K562 (cell line): Measurements from ENCODE around the gene CDNF. TPM values are rescaled to one million over a fixed set of nuclear protein-coding genes. Genes with fewer than 3 reads are reported as not detected.

ENCODE experiments used
- ATAC-seq: fragments of 200-7000 bp; cut with Tn5 transposase; 3 replicates; pipeline ENCODE4 v1.9.1; 2020; ENCODE audit warnings: moderate library complexity
- BruUV-seq: library from RNA; stranded (reverse); fragments of 400-500 nt; replicated peaks from 2 replicates; lab custom pipeline; 2021; lab: Mats Ljungman, UMichigan
- CTCF ChIA-PET: fragments of 300-600 bp; formaldehyde crosslinking; extraction: SDS; loops from one replicate; lab custom pipeline; 2021; ENCODE audit warnings: low intra/inter-chr PET ratio; lab: Yijun Ruan, JAX
- POLR2A ChIA-PET: fragments of 300-600, 350-650 bp; sonication (Branson Sonifier 250); formaldehyde crosslinking; extraction: SDS; loops from one replicate; lab custom pipeline; 2021; ENCODE audit warnings: antibody characterized with exemption, inconsistent platforms; lab: Yijun Ruan, JAX
- DNase-seq, 4 experiments: peaks; one replicate each; pipeline versions ENCODE4 v3.0.0 to v3.0.0-alpha.2; 2011 to 2018; ENCODE audit warnings: low spot score in 3 of 4, mixed read lengths in 3 of 4; ENCODE audit errors: extremely low read depth in 1 of 4
- FAIRE-seq: peaks from 2 replicates; lab custom pipeline; 2011; peaks lifted over from hg19 to GRCh38; lab: Jason Lieb, UNC
- H2AFZ ChIP-seq: 2 replicates; pipeline ENCODE4 v1.6.0; 2011; ENCODE audit warnings: low read depth, low read length, control low read depth, inconsistent platforms
- H3K27ac ChIP-seq: fragments of 200-600 bp; 3 replicates; pipeline ENCODE4 v1.8.0; 2011; ENCODE audit warnings: low read depth, mild to moderate bottlenecking, control low read depth, inconsistent platforms, low read length, moderate library complexity, mixed read lengths; ENCODE audit errors: extremely low read depth
- H3K27me3 ChIP-seq, 2 experiments: fragments of 300-600 bp in 1 of 2; 2 replicates in 1 of 2; 3 replicates in 1 of 2; pipeline versions ENCODE4 v1.6.0 to v1.8.0; 2011; ENCODE audit warnings: inconsistent platforms in 2 of 2, low read length in 2 of 2, mild to moderate bottlenecking in 1 of 2, mixed read lengths in 1 of 2, moderate library complexity in 1 of 2; ENCODE audit not compliant: control insufficient read depth in 2 of 2, insufficient read depth in 2 of 2
- H3K36me3 ChIP-seq: fragments of 300-600 bp; 3 replicates; pipeline ENCODE4 v1.8.0; 2011; ENCODE audit warnings: mild to moderate bottlenecking, low read length, inconsistent platforms; ENCODE audit not compliant: control insufficient read depth, insufficient read depth
- H3K4me1 ChIP-seq, 2 experiments: fragments of 200-600 bp in 1 of 2; replicated peaks in 1 of 2; 2 replicates in 1 of 2; 3 replicates in 1 of 2; pipeline versions ENCODE4 v1.5.1 to v1.8.0; 2011; ENCODE audit warnings: inconsistent platforms in 2 of 2, low read length in 2 of 2, mild to moderate bottlenecking in 1 of 2, mixed read lengths in 1 of 2, moderate library complexity in 1 of 2; ENCODE audit not compliant: control insufficient read depth in 2 of 2, insufficient read depth in 2 of 2
- H3K4me2 ChIP-seq: 2 replicates; pipeline ENCODE4 v1.6.1; 2011; ENCODE audit warnings: low read length, control low read depth, inconsistent platforms, mixed read lengths; ENCODE audit not compliant: insufficient read depth
- H3K4me3 ChIP-seq: fragments of 200-600 bp; sonication (generic), shearing (Covaris generic); 2 replicates; pipeline ENCODE4 v1.5.1; 2016; ENCODE audit warnings: control low read depth, inconsistent platforms
- H3K79me2 ChIP-seq: fragments of 200-600 bp; 3 replicates; pipeline ENCODE4 v1.8.0; 2011; ENCODE audit warnings: low read length, inconsistent platforms; ENCODE audit not compliant: control insufficient read depth, insufficient read depth
- H3K9ac ChIP-seq, 2 experiments: 2 replicates each; pipeline versions ENCODE4 v1.6.0 to v1.6.1; 2011; ENCODE audit warnings: low read depth in 2 of 2, low read length in 2 of 2, control low read depth in 1 of 2, inconsistent platforms in 1 of 2, mild to moderate bottlenecking in 1 of 2, mixed read lengths in 1 of 2; ENCODE audit not compliant: insufficient read depth in 1 of 2
- H3K9me1 ChIP-seq: one replicate; pipeline ENCODE4 v1.6.0; 2011; ENCODE audit warnings: inconsistent platforms, mild to moderate bottlenecking, low read length, moderate library complexity; ENCODE audit not compliant: control insufficient read depth, insufficient read depth
- H3K9me3 ChIP-seq: replicated peaks from 2 replicates; pipeline ENCODE4 v1.5.1; 2011; ENCODE audit warnings: low read depth, low read length, inconsistent platforms; ENCODE audit not compliant: control insufficient read depth, insufficient read depth
- H4K20me1 ChIP-seq: replicated peaks from 2 replicates; pipeline ENCODE4 v1.6.1; 2011; ENCODE audit warnings: low read length, inconsistent platforms, mixed read lengths; ENCODE audit not compliant: control insufficient read depth, insufficient read depth
- E4F1 ChIP-seq: fragments of 250-450 bp; sonication (Bioruptor Pico); IDR thresholded peaks from 2 replicates; pipeline ENCODE4 v1.5.0; 2021; ENCODE audit warnings: mild to moderate bottlenecking, borderline replicate concordance
- FOXO4 ChIP-seq: fragments of 450-650 bp; formaldehyde crosslinking; IDR thresholded peaks from 2 replicates; pipeline ENCODE4 v1.4.0; 2020; ENCODE audit warnings: mild to moderate bottlenecking, moderate library complexity
- HNRNPLL ChIP-seq: fragments of 200-400 bp; formaldehyde crosslinking; IDR thresholded peaks from 2 replicates; pipeline ENCODE4 v1.6.1; 2017; ENCODE audit warnings: low read length, low read depth, mild to moderate bottlenecking; ENCODE audit not compliant: poor library complexity, severe bottlenecking
- ILK ChIP-seq: fragments of 450-650 bp; IDR thresholded peaks from 2 replicates; pipeline ENCODE4 v1.6.1; 2016; ENCODE audit warnings: missing genetic modification characterization, low read depth, mild to moderate bottlenecking, missing compliant biosample characterization, moderate library complexity, borderline replicate concordance
- NONO ChIP-seq, 2 experiments: fragments of 200-400 bp in 1 of 2; fragments of 450-650 bp in 1 of 2; formaldehyde crosslinking in 1 of 2; IDR thresholded peaks; 2 replicates each; pipeline ENCODE4 v1.6.1; 2017; ENCODE audit warnings: low read depth in 2 of 2, mild to moderate bottlenecking in 2 of 2, moderate library complexity in 2 of 2, low read length in 1 of 2
- POU5F1 ChIP-seq: fragments of 150-350 bp; IDR thresholded peaks from 2 replicates; pipeline ENCODE4 v1.6.1; 2014; ENCODE audit warnings: borderline replicate concordance, low read length, low read depth, mild to moderate bottlenecking; ENCODE audit not compliant: partially characterized antibody
- ZNF609 ChIP-seq: sonication (generic); formaldehyde crosslinking; IDR thresholded peaks from 2 replicates; pipeline ENCODE4 v1.8.1; 2023; ENCODE audit warnings: missing genetic modification reagents, mild to moderate bottlenecking, borderline replicate concordance
- ZNF76 ChIP-seq: fragments of 250-450 bp; sonication (Bioruptor Pico); IDR thresholded peaks from 2 replicates; pipeline ENCODE4 v1.4.0; 2020; ENCODE audit warnings: mild to moderate bottlenecking, moderate library complexity, borderline replicate concordance
- WGBS: fragments of 100-300 bp; shearing (Covaris generic); methylation state at CpG from one replicate; pipeline ENCODE4 v1.1.6; 2016; ENCODE audit warnings: low coverage, mixed read lengths; ENCODE audit not compliant: insufficient coverage; ENCODE audit errors: missing lambda C conversion rate; 5-methylcytosine and 5-hydroxymethylcytosine counted together
- in situ Hi-C: fragments of 300-500 bp; cut with MboI; formaldehyde crosslinking; loops from 4 replicates; pipeline ENCODE4 v1.15.0; 2018; ENCODE audit warnings: inconsistent platforms, mixed read lengths
- intact Hi-C: fragments of 100-400 bp; cut with micrococcal nuclease; formaldehyde crosslinking; loops from 2 replicates; pipeline ENCODE4 v1.14.2; 2022
- polyA plus RNA-seq, 8 experiments: library from polyadenylated mRNA; depleted of rRNA in 4 of 8; stranded (reverse) in 5 of 8; unstranded in 3 of 8; fragments of >200 nt; fragmentation: Nextera tagmentation in 2 of 8; fragmentation: Illumina TruSeq in 1 of 8; extraction: Ambion mirVana in 2 of 8; extraction: Trizol in 1 of 8; gene quantifications; 2 replicates each; pipeline versions ENCODE4 v1.2.1 to v1.2.3, GENCODE V29; 2011 to 2014; ENCODE audit warnings: inconsistent platforms in 1 of 8, missing spikeins in 1 of 8
- total RNA-seq, 7 experiments: library from RNA; depleted of rRNA in 6 of 7; stranded (reverse); fragments of >200 nt in 6 of 7; fragmentation: Illumina TruSeq in 2 of 7; extraction: Trizol in 2 of 7; gene quantifications; 2 replicates each; pipeline versions ENCODE4 v1.2.1 to v1.2.3, GENCODE V29; 2011 to 2021; ENCODE audit warnings: low replicate concordance in 1 of 7

CDNF gene
- total and polyA plus RNA-seq, 9 of the 15 experiments (the other 6 are each of a cell fraction or from before 2014, with no cell fraction given) = 0.18 to 1.6 (median 0.61) TPM

- no peak for ATAC-seq
- Histone ChIP-seq H3K9me3 (no peaks in the 10 kb centered on the region), H3K27me3 (peaks cover 23 to 35% of the 10 kb centered on the region in 2 experiments), H3K36me3 (no peaks in the 10 kb centered on the region), H4K20me1 (no peaks in the 10 kb centered on the region), H3K4me3 (no peak overlapping the region), H2AFZ (no peak overlapping the region), H3K9ac (no peak overlapping the region), H3K4me1 (no peaks in the 10 kb centered on the region), H3K9me1 (no peaks in the 10 kb centered on the region), H3K27ac (no peak overlapping the region), H3K4me2 (no peak overlapping the region), H3K79me2 (no peaks in the 10 kb centered on the region)
- no peak for FAIRE-seq
- no peak for TF ChIP-seq ZNF76 (CRISPR knock-in tag)
- TF ChIP-seq HNRNPLL = no peak
- TF ChIP-seq POU5F1 = no peak
- no peak for TF ChIP-seq E4F1 (CRISPR knock-in tag)
- no peak for TF ChIP-seq NONO (IDR thresholded peaks at IDR 0.05; ENCODE audit: low read depth in 2 of 2, low read length in 1 of 2)
- no peak for TF ChIP-seq ILK (tag)
- TF ChIP-seq ZNF609 = no peak
- no peak for TF ChIP-seq FOXO4 (CRISPR knock-in tag)
- POLR2A ChIA-PET = no interaction called here
- DNase-seq = no peak
- CTCF ChIA-PET = no interaction called here
- intact Hi-C loops (no loop called here), in situ Hi-C loops (no loop called here)
- BruUV-seq = no TSS peak
- WGBS = 0% methylated on average over 2 of the region's 2 CpGs
Observed at GRCh38 chr10:14770927-14771326, 66.9 kb downstream of the CDNF start.
